B cell (primary cell): ENCODE data around the gene KMT2A.

Experiments
- EZH2 ChIP-seq: IDR thresholded peaks from 2 replicates; pipeline ENCODE4 v1.6.1; 2012; ENCODE audit warnings: borderline replicate concordance, low read depth, mild to moderate bottlenecking, moderate library complexity, low read length; ENCODE audit not compliant: insufficient read depth, poor library complexity, severe bottlenecking
- TF ChIP-seq, protein P1 (sequence below): fragments of 200-600 bp; IDR thresholded peaks from one replicate; pipeline ENCODE4 v1.8.0; 2022; ENCODE audit warnings: antibody characterized with exemption, mild to moderate bottlenecking

DNA sequence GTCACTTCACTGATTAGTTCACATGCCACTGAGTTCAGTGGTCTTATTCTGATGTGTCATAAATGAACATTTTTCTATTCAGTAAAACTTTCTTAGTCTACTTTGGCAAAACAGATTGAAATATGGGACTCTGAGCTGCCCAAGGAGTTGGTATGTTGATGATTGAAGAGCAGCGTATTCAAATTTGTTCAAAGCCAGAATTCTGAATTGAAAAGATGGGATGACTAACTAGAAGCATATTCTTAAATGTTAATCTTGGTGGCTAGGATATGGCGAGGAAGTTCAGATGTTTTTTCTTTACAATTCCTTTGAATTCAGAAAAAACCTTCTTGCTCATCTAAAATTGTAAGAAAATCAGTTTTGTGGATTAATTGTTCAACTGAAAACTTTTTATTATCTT lies 34.7 kb downstream of the KMT2A start:
- TF ChIP-seq, protein P1, sequence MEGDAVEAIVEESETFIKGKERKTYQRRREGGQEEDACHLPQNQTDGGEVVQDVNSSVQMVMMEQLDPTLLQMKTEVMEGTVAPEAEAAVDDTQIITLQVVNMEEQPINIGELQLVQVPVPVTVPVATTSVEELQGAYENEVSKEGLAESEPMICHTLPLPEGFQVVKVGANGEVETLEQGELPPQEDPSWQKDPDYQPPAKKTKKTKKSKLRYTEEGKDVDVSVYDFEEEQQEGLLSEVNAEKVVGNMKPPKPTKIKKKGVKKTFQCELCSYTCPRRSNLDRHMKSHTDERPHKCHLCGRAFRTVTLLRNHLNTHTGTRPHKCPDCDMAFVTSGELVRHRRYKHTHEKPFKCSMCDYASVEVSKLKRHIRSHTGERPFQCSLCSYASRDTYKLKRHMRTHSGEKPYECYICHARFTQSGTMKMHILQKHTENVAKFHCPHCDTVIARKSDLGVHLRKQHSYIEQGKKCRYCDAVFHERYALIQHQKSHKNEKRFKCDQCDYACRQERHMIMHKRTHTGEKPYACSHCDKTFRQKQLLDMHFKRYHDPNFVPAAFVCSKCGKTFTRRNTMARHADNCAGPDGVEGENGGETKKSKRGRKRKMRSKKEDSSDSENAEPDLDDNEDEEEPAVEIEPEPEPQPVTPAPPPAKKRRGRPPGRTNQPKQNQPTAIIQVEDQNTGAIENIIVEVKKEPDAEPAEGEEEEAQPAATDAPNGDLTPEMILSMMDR: no peak
- TF ChIP-seq EZH2: no peak
